Prostate gland (tissue), 2 donors: ENCODE results near the gene KCNJ4. TPM values are rescaled to one million over a fixed set of nuclear protein-coding genes. Genes with fewer than 3 reads are reported as not detected.
A peak's percentile ranks its signal among the peaks of the same experiment; 100 is the strongest.

Source experiments
- DNase-seq: peaks from one replicate; pipeline ENCODE4 v3.0.0-alpha.2; 2019; ENCODE audit warnings: low spot score
- H3K27ac ChIP-seq, 2 donors: fragments of 200-600 bp; sonication (generic); 2 replicates each; pipeline ENCODE4 v1.5.1; 2017 to 2019
- H3K27me3 ChIP-seq: fragments of 200-600 bp; sonication (generic); replicated peaks from 2 replicates; pipeline ENCODE4 v1.5.1; 2019; ENCODE audit not compliant: insufficient read depth
- H3K36me3 ChIP-seq, 2 donors: fragments of 200-600 bp; sonication (generic); 1 replicate in 1 of 2; 2 replicates in 1 of 2; pipeline versions ENCODE4 v1.5.1 to v1.8.1; 2017 to 2019
- H3K4me1 ChIP-seq: fragments of 200-600 bp; sonication (generic); replicated peaks from 2 replicates; pipeline ENCODE4 v1.5.1; 2019
- H3K4me3 ChIP-seq, 2 donors: fragments of 200-600 bp; sonication (generic); 2 replicates each; pipeline ENCODE4 v1.5.1; 2017 to 2019
- H3K9me3 ChIP-seq: fragments of 200-600 bp; sonication (generic); 2 replicates; pipeline ENCODE4 v1.5.1; 2017
- CTCF ChIP-seq, 4 experiments: fragments of 200-600 bp in 2 of 4; fragments of 450-650 bp in 2 of 4; sonication (generic) in 2 of 4; IDR thresholded peaks; 1 replicate in 3 of 4; 2 replicates in 1 of 4; pipeline ENCODE4 v1.5.1; 2016 to 2019; ENCODE audit warnings: antibody characterized with exemption in 4 of 4, mild to moderate bottlenecking in 2 of 4, moderate library complexity in 2 of 4
- POLR2A ChIP-seq: fragments of 450-650 bp; IDR thresholded peaks from one replicate; pipeline ENCODE4 v1.6.1; 2016; ENCODE audit warnings: antibody characterized with exemption, mild to moderate bottlenecking
- POLR2AphosphoS5 ChIP-seq: sonication (generic); formaldehyde crosslinking; IDR thresholded peaks from one replicate; pipeline ENCODE4 v1.6.1; 2017; ENCODE audit warnings: antibody characterized with exemption
- WGBS: methylation state at CpG from one replicate; pipeline ENCODE4 v1.1.5; 2018; 5-methylcytosine and 5-hydroxymethylcytosine counted together
- intact Hi-C: fragments of 100-400 bp; cut with DNase I; formaldehyde crosslinking; loops from one replicate; pipeline ENCODE4 v1.14.2; 2022
- total RNA-seq, 2 donors: library from RNA; depleted of rRNA; stranded (reverse); fragments of >200 nt; gene quantifications; one replicate each; pipeline ENCODE4 v1.1.0, GENCODE V29; 2016

Gene KCNJ4
- total RNA-seq, 2 donors from 2014 or later = 3.2 TPM; not detected in 1

- H3K36me3 ChIP-seq = peaks cover 41 to 74% of the 10 kb centered on the region in 2 donors
- H3K4me1 ChIP-seq = peaks cover 4% of the 10 kb centered on the region
- 66% methylated on average over 7 of the region's 7 CpGs for WGBS
- TF ChIP-seq POLR2A = no peak
- no peak for TF ChIP-seq POLR2AphosphoS5
- no peak for TF ChIP-seq CTCF (IDR thresholded peaks at IDR 0.05)
- no peak overlapping the region for H3K4me3 ChIP-seq
- no peaks in the 10 kb centered on the region for H3K27me3 ChIP-seq
- intact Hi-C loops = no loop called here
- H3K27ac ChIP-seq = no peak overlapping the region
- no peaks in the 10 kb centered on the region for H3K9me3 ChIP-seq
- no peak for DNase-seq
Observed at GRCh38 chr22:38489561-38490145, 34.7 kb upstream of the KCNJ4 start.

- Histone ChIP-seq H3K36me3 (peaks cover 36 to 73% of the 10 kb centered on the region in 2 donors), H3K4me3 (no peak overlapping the region), H3K27ac (no peak overlapping the region), H3K9me3 (no peaks in the 10 kb centered on the region), H3K4me1 (peaks cover 4% of the 10 kb centered on the region), H3K27me3 (no peaks in the 10 kb centered on the region)
- intact Hi-C loops = no loop called here
- TF ChIP-seq CTCF (IDR thresholded peaks at IDR 0.05) = no peak
- no peak for TF ChIP-seq POLR2A
- TF ChIP-seq POLR2AphosphoS5 = no peak
- 93% methylated on average over 17 of the region's 17 CpGs for WGBS
- no peak for DNase-seq
Observed at GRCh38 chr22:38489142-38489541, 34.1 kb upstream of the KCNJ4 start.

GRCh38 chr22:38487946-38488345, 32.9 kb upstream of the KCNJ4 start:
- H3K27ac ChIP-seq = no peak overlapping the region
- no peak overlapping the region for H3K4me3 ChIP-seq
- TF ChIP-seq POLR2AphosphoS5 = no peak
- no peak for TF ChIP-seq POLR2A
- no peak for TF ChIP-seq CTCF (IDR thresholded peaks at IDR 0.05)
- no peaks in the 10 kb centered on the region for H3K27me3 ChIP-seq
- H3K9me3 ChIP-seq = no peaks in the 10 kb centered on the region
- H3K4me1 ChIP-seq = no peaks in the 10 kb centered on the region
- H3K36me3 ChIP-seq = peaks cover 34 to 72% of the 10 kb centered on the region in 2 donors
- 83% methylated on average over 6 of the region's 6 CpGs for WGBS
- no peak for DNase-seq
- intact Hi-C loops = no loop called here

GRCh38 chr22:38485783-38486182, 30.8 kb upstream of the KCNJ4 start:
- no peak overlapping the region for H3K27ac ChIP-seq
- no peaks in the 10 kb centered on the region for H3K9me3 ChIP-seq
- intact Hi-C loops = no loop called here
- H3K4me3 ChIP-seq = no peak overlapping the region
- peaks cover 35 to 57% of the 10 kb centered on the region in 2 donors for H3K36me3 ChIP-seq
- H3K27me3 ChIP-seq = no peaks in the 10 kb centered on the region
- whole genome bisulfite sequencing = 51% methylated on average over 5 of the region's 5 CpGs
- peak; percentile 36 for DNase-seq
- TF ChIP-seq POLR2AphosphoS5 (no peak), POLR2A (no peak), CTCF (IDR thresholded peaks at IDR 0.05) (no peak)
- H3K4me1 ChIP-seq = no peaks in the 10 kb centered on the region

- DNase-seq = no peak
- Histone ChIP-seq H3K27me3 (no peaks in the 10 kb centered on the region), H3K4me3 (no peak overlapping the region), H3K9me3 (no peaks in the 10 kb centered on the region), H3K4me1 (no peaks in the 10 kb centered on the region), H3K36me3 (peaks cover 35 to 43% of the 10 kb centered on the region in 2 donors), H3K27ac (no peak overlapping the region)
- WGBS = 47% methylated on average over 1 of the region's 1 CpG
- no peak for TF ChIP-seq POLR2A
- TF ChIP-seq POLR2AphosphoS5 = no peak
- no peak for TF ChIP-seq CTCF (IDR thresholded peaks at IDR 0.05)
- intact Hi-C loops = no loop called here
Observed at GRCh38 chr22:38484244-38484643, 29.2 kb upstream of the KCNJ4 start.
